Epidermal melanocyte (primary cell): ENCODE data around the gene MDP1.
A peak's percentile ranks its signal among the peaks of the same experiment; 100 is the strongest.
"Not testable (repeated sequence)": the region's sequence is repeated elsewhere in the genome, so short reads cannot be mapped to it uniquely, and the experiment has no call there.

Source experiments
- DNase-seq: peaks from one replicate; pipeline ENCODE4 v3.0.0; 2011; ENCODE audit warnings: low spot score; ENCODE audit not compliant: insufficient read length

Gene MDP1

GRCh38 chr14:24202538-24202937, 13.3 kb downstream of the MDP1 start:
- DNase-seq = not testable (repeated sequence)

GRCh38 chr14:24198814-24199524, 16.9 kb downstream of the MDP1 start:
- DNase-seq = no peak

DNA sequence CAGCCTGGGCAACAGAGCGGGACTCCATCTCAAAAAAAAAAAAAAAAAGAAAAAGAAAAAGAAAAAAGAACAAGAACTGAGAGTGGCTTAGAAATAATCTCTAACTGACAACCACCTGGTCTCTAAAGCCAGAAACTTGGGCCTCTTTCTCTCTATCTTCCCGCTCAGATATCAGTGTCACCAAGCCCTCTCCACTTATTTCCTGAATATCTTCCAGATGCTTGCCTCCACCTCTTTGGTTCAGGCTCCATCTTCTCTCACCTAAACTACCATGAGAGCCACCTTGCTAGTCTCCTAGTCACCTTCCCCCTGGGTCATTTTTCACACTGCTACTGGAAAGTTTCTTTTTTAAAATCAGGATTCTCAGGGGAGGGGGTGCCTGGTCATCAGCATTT, 18.8 kb downstream of the MDP1 start:
- DNase-seq = no peak

GRCh38 chr14:24196071-24197055, 19.5 kb downstream of the MDP1 start:
- no peak for DNase-seq

DNA sequence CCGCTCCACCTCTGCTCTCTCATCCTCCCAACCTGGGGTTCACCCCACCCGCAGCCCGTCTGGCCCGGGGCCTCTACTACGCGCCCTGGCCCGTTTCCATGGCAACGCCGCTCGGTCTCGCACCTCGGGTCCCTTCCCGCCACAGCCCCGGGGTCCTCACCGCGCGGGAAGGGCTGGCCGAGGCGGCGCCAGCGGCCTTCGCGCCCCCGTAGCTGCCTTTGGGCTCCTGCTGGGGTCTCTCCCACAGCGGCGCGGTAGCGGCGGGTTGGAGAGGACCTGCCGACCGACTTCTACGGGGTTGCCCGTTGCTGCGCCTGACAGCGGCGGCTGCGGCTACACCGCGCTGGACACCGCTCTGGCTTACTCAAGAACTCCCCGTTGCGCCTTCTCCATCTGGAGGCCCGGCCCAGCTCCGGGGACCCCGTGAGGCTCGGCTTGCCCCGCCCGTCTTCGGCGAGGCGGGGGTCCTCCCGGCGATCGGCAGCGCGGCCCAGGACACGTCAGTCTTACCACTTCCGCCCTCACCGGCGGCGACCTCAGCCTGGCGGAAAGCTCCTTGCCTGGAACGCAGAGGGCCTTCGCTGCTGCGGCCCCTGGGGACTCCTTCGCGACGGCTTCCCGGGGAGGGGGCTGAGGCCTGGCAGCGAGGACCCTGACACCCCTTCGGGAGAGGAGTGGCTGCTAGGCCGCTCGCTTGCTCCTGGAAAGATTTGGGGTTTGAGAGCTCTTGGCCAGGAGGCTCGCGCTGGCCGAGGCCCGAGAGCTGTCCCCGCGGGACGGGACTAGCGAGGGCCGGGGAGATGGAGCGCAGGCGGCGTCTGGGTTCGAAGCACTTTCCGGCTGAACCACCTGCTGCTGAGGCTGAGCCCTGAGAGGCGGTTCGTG, 20.4 kb downstream of the MDP1 start, which contains the start of gene TM9SF1:
Gene TM9SF1 (minus strand): TSS at position 256 of the 885 bp plus-strand sequence. CDS start 422 bp downstream, outside the sequence.
- peak; percentile 94 for DNase-seq

GRCh38 chr14:24194873-24195185, 21.0 kb downstream of the MDP1 start:
- no peak for DNase-seq

DNA sequence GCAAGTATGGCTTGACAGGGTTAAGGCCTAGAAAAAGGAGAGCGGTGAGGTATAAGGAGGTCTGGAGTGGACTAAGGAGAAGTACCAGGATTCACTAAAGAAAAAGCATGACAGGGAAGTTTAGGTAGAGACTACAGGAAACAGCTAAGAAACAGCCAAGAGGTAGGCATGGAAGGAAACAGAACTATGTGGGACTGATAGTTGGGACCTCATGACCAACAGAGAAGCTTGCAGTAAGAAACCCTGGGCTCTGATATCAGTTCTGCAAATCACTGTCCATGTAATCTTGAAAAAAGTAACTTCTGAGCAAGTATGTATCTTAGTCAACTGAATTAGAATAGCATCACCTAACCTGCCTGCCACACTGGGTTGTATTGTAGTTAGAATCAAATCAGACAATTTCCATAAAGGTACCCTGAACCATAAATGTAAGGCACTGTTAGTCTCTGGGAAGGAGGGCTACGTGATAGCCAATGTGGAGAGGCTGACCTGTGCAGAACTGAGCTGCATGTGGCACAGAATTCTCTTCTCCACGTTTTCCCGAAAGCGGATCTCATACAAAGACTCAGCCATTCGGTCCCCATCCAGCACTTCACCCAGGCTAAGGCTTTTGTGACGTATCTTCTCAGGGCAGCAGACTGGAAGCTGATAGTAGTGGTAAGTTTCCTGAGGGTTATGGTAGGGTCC, 21.5 kb downstream of the MDP1 start:
- DNase-seq = no peak

DNA sequence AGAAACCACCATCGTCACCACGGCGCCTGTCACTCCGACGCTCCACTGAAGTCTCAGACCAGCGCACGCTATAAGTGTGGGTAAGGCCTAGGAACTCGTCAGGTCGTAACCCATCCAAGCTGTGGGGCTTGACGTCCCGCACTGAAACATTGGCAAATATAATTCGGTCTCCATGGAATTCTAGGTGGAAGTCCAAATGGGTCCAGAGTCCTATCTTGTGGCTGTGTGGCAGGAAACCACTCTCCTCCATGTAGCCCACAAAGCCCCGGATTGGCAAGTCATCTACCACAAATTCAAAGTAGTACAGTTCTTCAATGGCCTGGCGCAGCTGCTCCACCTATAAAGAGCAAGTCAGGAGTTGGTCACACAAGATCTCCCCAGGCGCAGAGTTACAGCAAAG, 22.9 kb downstream of the MDP1 start:
- DNase-seq = no peak

DNA sequence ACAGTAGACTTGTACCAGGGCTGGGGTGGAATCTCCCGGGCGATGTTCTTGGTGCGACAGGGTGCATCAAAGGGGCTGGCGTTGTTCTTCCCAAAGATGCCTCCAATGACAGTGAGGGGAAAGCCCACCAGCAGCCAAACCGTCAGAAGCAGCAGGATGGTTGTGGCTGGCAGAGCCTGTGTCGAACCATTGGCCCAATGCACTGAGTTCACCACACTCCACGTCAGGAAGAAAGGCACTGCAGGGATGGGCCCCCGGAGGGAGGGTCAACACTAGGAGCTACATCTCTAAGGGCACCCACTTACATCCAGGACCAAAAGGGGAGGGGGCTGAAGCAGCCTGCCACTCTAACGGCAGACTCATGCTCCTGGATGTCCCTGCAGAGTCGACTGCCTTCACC, 25.4 kb downstream of the MDP1 start:
- DNase-seq = no peak

GRCh38 chr14:24189460-24189859, 26.4 kb downstream of the MDP1 start:
- no peak for DNase-seq

DNA sequence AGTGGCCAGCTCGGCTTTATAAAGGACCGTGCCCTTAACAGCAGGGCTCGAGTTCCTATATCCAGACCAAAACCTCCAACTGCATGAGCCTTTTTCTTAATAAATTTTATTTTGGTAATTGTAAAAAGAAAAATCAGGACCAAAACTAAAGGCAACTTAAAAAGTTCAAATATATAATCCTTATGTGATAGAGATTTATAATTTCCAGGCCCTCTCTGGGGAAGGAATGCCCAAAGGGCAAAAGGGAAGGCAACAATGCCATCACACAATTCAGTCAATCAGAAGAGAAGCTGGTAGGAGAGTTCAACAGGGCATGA, 26.8 kb downstream of the MDP1 start:
- DNase-seq = no peak

DNA sequence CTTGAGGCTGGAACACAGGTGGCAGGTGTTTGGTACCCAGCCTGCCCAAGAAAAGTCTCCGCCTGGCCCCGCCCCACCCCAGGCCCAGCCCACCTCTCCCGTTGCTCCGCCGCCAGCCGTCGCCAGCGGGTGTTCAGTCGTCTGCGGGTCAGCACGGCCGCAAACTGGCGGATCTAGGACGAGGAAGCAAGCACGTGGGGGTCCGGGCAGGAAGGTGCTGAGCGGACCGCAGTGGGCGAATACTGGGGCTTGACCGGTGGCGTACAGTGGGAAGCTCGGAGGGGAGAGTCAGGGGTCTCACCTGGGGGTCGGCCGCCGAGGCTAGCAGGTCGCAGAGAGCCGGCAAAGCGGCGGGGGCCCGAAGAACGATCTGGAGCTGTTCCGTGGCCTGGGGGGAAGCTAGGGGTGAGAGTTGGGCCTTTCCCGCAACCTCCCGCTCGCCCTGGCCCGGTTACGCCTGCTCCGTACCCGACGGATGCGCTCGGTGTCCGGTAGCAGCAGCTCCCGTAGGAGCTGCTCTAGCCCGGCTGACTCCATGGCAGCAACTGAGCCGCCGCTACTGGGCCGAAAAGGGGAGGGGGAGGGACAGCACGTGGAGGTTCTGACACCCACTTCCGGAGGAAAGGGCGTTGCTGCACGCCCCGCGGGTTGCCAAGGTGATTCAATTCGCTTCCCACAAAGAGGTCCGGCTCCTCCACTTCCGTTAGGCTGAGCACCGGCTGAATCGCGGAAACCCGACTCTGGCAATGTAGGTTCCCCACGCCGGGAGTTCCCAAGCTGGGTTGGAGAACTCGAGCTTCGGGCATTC, 27.4 kb downstream of the MDP1 start, which contains the start of gene IPO4:
Gene IPO4 (minus strand): TSS at position 566 of the 808 bp plus-strand sequence. CDS start 29 bp downstream, at position 537.
- DNase-seq = peak; percentile 100

GRCh38 chr14:24187539-24187915, 28.3 kb downstream of the MDP1 start:
- no peak for DNase-seq

GRCh38 chr14:24186831-24187538, 28.9 kb downstream of the MDP1 start:
- no peak for DNase-seq

- no peak for DNase-seq
These were observed 30.1 kb downstream of the MDP1 start for GRCh38 chr14:24185741-24186140.

DNA sequence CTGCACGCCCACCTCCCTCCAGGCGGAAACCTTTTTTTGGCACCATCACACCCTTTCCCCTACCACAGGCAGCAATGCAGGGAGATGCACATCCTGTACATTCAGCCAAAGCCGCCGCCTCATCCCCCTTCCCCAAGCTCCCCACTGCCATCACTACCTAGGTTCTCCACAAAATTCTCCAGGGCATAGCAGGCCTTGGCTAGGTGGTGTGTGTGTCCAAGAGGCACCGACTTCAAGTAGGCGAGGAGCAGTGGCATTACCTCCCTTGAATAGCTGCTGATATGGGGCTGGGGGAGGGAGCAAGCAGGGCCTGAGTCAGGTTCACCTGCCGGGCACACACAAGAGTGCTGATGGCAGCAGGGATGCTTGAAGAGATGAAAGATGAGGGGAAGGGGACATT, 30.8 kb downstream of the MDP1 start:
- no peak for DNase-seq

GRCh38 chr14:24184104-24184970, 31.5 kb downstream of the MDP1 start:
- DNase-seq = no peak

- no peak for DNase-seq
These were observed 32.8 kb downstream of the MDP1 start for GRCh38 chr14:24183014-24183481.
